ENCODE results near the gene SLC33A1. TPM values are rescaled to one million over a fixed set of nuclear protein-coding genes. Genes with fewer than 3 reads are reported as not detected.

SLC33A1 gene
- polyA plus RNA-seq, 3 donors, result 37.0 to 49.3 (median 44.5) TPM

DNA sequence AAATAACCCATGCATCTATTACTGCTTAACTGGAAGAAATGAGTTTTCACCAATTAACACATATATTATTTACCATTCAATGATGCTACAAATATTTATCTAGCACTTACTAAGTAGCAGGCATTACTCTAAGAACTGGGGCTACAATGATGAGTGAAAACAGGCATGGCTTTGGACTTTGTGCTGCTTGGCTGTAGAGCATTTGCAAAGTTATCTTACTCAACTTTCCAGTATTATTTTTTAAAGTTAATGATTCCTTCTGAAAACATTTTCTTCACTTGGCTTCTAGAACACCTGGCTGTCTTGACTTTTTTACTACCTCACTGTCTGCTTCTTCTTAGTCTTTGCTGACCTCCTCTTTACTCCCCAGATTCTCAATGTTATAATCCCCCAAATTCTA lies 49.9 kb downstream of the SLC33A1 start:
- DNase-seq (ENCODE audit: low read depth in 3 of 3, low spot score in 2 of 3), result no peak

DNA sequence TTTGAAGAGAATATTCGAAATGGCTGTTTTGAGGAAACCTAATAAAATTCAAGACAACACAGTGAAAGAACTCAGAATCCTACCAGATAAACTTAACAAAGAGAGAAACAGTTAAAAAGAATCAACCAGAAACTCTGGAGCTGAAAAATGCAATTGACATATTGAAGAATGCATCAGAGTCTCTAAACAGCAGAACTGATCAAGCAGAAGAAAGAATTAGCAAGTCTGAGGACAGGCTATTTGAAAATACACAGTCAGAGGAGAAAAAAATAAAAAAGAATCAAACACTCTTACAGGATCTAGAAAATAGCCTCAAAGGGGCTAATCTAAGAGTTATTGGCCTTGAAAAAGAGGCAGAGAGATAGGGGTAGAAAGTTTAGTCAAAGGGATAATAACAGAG lies 61.7 kb downstream of the SLC33A1 start:
- DNase-seq (ENCODE audit: low read depth in 3 of 3, low spot score in 2 of 3), result no peak

DNA sequence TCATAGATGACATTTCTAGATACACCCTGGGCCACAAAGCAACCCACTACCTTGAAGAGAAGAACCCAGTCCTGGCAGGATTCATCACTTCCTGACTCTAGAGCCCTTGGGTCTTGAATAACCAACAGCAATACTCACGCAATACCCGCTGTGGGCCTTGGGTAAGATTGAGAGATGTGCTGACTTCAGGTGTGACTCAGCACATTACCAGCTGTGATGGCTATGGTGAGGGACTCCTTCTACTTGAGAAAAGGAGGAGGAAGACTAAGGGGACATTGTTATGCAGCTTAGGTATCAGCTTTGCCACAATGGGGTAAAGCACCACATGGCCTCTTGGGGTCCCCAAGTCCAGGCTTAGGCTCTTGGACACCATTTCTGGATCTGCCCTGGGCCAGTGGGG lies 63.0 kb downstream of the SLC33A1 start:
- DNase-seq (ENCODE audit: low read depth in 3 of 3, low spot score in 2 of 3), result no peak

DNA sequence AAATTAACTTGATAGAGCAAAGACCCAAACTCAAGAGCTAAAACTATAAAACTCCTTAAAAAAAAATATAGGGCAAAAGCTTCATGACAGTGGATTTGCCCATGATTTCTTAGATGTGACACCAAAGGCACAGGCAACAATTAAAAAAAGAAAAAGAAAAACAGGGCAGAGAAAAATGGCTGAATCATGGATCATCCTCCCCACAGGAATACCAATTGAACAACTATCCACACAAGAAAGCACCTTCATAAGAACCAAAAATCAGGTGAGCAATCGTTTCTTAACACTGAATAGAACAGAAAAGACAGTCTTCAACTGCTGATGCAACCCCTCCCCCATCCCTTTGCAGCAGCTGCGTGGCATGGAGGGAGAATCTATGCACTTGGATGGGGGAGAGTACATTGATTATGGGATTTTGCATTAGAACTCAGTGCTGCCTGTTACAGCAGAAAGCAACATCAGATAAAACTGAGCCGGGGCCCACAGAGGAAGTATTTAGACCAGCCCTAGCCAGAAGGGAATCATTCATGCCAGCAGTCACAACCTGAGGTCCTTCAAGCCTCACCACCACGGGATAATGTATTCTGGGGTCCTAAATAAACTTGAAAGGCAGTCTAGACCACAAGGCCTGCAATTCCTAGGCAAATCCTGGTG lies 63.8 kb downstream of the SLC33A1 start:
- no peak for DNase-seq (ENCODE audit: low read depth in 3 of 3, low spot score in 2 of 3)

DNA sequence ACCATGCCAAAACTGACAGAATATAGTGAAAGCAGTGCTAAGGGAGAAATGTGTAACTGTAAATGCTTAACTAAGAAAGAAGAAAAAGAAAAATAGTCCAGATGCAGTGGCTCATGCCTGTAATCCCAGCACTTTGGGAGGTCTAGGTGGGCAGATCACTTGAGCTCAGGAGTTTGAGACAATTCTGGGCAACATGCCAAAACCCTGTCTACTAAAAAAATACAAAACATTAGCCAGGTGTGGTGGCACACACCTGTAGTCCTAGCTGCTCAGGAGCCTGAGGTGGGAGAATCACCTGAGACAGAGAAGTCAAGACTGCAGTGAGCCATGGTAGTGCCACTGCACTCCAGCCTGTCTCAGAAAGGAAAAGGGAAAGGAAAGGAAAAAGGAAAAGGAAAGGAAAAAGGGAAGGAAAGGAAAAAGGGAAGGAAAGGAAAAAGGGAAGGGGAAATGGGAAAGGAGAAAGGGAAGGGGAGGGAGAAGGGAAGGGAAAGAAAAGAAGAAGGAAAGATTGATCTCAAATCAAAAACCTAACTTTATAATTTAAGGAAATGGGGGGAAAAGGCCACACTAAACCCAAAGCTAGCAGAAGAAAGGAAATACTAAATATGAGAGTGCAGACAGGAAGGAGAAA lies 68.4 kb downstream of the SLC33A1 start:
- DNase-seq (ENCODE audit: low read depth in 3 of 3, low spot score in 2 of 3), result no peak

DNA sequence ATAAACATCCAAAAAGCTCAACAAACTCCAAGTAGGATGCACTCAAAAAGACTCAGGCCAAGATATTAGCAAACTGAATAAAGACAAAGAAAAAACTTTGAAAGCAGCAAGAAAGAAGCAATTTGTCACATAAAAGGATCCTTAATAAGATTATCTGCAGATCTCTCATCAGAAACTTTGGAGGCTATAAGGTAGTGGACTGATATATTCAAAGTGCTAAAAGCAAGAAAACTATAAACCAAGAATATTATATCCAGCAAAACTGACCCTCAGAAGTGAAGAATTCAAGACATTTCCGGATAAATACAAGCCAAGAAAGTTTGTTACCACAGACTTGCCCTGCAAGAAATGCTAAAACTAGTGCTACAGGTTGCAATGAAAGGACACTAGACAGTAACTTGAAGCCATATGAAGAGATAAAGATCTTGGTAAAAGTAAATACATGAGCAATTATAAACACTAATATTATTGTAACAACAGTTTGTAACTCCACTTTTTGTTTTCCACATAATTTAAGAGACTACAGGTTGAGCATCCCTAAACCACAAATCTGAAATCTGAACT lies 71.8 kb downstream of the SLC33A1 start:
- DNase-seq (ENCODE audit: low read depth in 3 of 3, low spot score in 2 of 3), result no peak

DNA sequence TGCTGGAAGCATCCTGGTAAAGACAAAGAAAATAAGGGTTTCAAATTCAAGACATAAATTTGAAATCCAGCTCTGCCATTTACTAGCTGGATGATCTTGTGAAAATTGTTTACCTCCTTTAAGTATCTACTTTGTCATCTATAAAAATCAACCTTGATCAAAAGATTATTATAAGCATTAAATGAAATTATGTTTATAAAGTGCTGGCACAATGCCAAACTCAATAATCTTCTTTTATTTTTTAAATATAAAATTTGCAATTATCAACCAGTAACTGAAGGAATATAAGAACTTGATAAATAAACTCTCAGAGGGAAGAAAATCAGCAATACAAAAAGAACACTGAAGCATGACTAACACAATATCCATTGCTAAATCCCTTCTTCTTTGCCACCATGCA lies 73.9 kb downstream of the SLC33A1 start:
- no peak for DNase-seq (ENCODE audit: low read depth in 3 of 3, low spot score in 2 of 3)

DNA sequence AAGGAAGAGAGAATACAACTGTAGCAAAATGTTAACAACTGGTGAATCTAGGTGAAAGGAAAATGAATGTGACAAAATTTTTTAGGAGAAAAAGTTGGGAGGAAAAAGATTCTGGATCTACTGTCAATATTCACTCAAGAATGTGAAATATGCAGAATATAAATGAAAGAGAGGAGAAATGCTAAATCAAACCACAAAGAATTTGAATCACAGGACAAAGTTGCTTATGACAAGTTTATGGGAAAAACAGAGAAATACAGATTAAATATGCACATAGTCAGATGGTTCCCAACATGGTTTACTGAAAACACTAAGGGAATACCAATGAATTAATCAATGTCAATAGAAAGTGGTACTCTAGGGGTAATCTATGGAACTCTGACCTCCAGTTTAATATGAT lies 75.8 kb downstream of the SLC33A1 start:
- DNase-seq (ENCODE audit: low read depth in 3 of 3, low spot score in 2 of 3), result no peak

DNA sequence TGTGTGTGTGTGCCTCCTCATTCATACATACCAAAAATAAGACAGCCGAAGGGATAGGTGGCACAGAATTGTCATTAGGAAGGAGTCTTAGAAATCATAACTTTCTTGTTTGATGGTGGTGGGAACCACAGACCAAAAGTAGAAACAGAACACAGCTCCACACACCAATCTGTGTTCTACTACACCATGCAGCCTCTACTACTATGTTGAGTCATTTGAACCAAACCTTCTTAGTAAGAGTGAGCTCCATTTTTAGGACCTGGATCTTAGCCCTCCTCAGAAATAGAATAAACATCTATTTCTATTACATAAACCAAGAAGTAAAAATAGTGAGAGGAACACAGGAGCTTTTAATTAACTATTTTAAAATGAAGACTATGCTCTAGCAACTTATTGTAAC lies 81.4 kb downstream of the SLC33A1 start:
- no peak for DNase-seq (ENCODE audit: low read depth in 3 of 3, low spot score in 2 of 3)

DNA sequence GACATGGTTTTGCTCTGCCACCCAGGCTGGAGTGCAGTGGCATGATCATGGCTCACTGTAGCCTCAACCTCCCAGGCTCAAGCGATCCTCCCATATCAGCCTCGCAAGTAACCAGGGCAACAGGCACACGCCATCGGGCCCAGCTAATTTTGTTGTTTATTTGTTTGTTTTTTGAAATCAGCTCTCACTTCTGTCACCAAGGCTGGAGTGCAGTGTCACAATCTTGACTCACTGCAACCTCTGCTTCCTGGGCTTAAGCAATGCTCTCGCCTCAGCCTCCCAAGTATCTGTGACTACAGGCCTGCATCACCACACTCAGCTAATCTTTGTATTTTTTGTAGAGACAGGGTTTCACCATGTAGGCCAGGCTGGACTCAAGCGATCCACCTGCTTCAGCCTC lies 83.1 kb downstream of the SLC33A1 start:
- no peak for DNase-seq (ENCODE audit: low read depth in 3 of 3, low spot score in 2 of 3)

Other genes starting within 250 kb of the SLC33A1 start
- gene PLCH1, start 109.4 kb downstream of the SLC33A1 start, polyA plus RNA-seq (ENCODE audit: insufficient read length in 3 of 3), result 10 to 100 TPM; 10.1 to 11.4 (median 10.7) TPM
- 10 to 100 TPM; 10.4 to 12.1 (median 12.0) TPM for gene C3orf33, start 48.1 kb downstream of the SLC33A1 start, polyA plus RNA-seq (ENCODE audit: insufficient read length in 3 of 3)
- 10 to 100 TPM; 72.3 to 83.2 (median 72.6) TPM for gene GMPS, start 16.2 kb upstream of the SLC33A1 start, polyA plus RNA-seq (ENCODE audit: insufficient read length in 3 of 3)

Measured in right renal cortex interstitium (tissue), 3 donors.